ENCODE results near the gene SORCS2.

SORCS2 gene

DNA sequence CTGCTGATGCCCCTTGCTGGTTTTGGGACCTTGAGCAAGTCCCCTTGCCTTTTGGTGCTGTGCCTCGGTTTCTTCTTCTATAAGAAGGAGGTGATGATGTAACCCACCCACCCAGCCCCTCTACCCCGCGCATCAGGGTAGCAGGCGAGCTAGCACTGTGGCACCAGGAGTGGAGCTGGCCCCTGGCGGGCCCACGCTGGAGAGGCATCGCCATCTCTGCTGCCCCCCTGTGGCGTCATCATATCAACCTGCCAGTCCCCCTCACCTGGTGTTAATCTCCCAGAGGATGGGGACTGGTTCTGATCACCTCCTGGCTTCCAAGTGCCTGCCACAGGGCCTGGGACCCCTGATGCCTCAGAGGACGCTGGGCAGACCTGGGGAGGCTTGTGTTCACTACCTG, 6.3 kb upstream of the SORCS2 start:
- no peak for DNase-seq (ENCODE audit: low read depth)

- no peak for DNase-seq (ENCODE audit: low read depth)
These were observed 5.7 kb upstream of the SORCS2 start for GRCh38 chr4:7186516-7187167.

GRCh38 chr4:7187168-7187535, 5.2 kb upstream of the SORCS2 start:
- no peak for DNase-seq (ENCODE audit: low read depth)

DNA sequence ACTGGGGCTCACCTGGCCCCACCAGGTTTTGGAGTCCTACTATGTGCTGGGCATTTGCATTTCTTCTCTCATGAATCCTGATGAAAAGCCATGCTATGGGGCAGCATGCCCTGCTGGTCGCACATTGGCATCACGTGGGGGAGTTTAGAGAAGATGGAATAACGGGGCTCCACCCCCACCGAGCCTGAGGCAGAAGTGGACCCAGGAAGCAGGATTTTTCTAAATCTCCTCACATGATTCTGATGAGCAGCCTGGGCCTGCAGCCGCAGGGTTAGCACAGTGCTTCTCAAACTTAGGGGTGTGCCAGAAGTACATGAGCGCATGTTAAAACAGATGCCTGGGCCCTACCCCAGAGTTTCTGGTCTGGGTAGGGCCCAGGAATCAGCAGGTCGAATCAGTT, 4.6 kb upstream of the SORCS2 start:
- no peak for DNase-seq (ENCODE audit: low read depth)

GRCh38 chr4:7189066-7189465, 3.3 kb upstream of the SORCS2 start:
- no peak for DNase-seq (ENCODE audit: low read depth)

DNA sequence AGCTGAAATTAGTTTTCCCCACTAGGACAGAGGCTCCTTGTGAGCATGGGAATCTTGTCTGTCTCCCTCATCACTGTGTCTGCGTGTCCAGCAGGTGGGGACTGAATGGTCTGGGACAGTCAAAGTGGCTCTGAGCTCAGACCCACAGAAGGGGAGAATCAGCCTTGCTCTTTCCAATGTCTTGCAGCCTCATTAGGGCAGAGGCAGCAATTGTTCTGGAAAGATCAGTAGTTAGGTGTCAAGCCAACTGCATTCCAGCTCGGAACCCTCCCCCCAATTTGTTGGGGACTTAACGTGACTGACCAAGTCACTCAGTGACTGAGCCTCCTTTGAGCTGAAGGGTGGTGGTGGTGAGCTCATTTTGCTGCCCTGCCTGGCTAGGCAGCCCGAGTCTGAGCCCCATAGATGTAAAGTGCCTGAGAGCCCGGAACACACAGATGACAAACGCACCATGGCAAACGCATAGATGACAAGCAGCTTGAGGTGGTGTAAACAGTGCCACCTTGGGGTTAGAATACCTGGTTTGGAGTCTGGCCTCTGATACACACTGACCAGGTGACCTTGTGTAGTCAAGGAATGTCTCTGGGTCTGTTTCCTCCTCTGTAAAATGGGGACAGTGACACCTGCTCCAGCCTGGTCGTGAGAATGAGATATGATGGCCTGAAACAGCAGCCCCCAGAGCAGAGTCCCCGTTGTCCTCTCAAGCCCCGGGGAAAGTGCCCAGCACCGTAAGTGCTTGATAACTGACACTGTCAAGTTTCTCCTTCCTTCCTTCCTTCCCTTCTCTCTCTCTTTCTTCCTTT, 2.7 kb upstream of the SORCS2 start:
- DNase-seq (ENCODE audit: low read depth) = no peak

- no peak for DNase-seq (ENCODE audit: low read depth)
These were observed 2.1 kb upstream of the SORCS2 start for GRCh38 chr4:7190278-7190594.

GRCh38 chr4:7190691-7191545, 1.4 kb upstream of the SORCS2 start:
- DNase-seq (ENCODE audit: low read depth) = no peak

GRCh38 chr4:7191546-7192251, 639 bp upstream of the SORCS2 start:
- no peak for DNase-seq (ENCODE audit: low read depth)

DNA sequence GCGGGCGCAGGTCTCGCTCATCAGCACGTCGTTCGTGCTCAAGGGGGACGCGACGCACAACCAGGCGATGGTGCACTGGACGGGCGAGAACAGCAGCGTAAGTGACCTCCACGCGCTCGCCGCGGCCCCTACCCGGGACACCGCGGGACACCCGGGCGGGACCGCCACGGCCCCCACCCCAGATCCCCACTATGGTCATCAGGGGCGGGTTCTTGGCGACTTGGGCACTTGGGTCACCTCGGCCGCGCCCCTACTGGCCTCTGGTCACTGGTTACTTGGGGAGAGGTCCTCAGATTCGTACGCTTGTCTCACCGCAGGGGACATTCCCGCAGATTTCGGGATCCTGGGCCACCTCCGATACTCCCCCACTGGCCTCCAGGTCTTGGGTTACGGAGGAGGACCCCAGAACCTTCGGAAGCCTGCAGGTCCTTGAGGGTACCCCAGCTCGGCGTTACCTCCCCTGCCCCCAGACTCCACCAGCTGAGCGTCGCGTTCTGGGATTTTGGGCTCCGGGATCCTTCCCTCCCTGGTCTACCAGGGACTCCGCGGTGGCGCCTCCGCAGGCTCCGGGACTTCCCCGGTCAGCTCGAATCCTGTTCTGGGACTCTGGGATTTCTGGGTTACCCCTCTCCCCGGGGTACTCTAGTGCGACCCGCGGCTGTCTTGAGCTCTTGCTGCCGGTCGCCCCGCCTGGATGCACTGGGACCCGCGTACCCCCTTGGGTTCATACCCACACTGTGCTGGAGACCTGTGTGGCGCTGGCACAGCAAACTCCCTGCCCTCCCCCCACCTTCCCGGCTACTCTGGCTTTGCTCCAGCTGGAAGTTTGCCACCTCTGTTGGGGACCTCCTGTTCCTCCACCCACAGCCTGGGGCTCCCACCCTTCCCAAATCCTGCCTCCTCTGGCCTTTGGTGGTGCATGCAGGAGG, 956 bp downstream of the SORCS2 start:
- DNase-seq (ENCODE audit: low read depth) = no peak

- DNase-seq (ENCODE audit: low read depth) = no peak
These were observed 2.2 kb downstream of the SORCS2 start for GRCh38 chr4:7194251-7195140.

DNA sequence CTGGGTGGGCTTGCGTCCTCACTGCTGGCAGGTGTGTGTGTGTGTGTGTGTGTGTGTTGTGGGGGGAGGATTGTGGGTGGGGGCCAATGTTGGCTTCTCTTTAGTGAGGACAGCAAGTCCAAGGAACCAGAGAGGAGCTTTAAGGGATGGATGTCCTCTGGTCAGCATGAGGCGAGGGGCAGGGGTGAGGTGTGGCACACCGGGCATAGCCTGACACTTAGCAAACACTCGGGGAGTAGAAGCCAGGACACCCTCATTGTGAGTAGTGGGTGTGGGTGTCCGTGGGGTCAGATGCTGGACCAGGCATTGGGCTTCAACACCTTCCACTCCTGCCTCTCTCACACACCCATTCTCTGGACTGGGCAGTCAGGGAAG, 2.8 kb downstream of the SORCS2 start:
- no peak for DNase-seq (ENCODE audit: low read depth)

DNA sequence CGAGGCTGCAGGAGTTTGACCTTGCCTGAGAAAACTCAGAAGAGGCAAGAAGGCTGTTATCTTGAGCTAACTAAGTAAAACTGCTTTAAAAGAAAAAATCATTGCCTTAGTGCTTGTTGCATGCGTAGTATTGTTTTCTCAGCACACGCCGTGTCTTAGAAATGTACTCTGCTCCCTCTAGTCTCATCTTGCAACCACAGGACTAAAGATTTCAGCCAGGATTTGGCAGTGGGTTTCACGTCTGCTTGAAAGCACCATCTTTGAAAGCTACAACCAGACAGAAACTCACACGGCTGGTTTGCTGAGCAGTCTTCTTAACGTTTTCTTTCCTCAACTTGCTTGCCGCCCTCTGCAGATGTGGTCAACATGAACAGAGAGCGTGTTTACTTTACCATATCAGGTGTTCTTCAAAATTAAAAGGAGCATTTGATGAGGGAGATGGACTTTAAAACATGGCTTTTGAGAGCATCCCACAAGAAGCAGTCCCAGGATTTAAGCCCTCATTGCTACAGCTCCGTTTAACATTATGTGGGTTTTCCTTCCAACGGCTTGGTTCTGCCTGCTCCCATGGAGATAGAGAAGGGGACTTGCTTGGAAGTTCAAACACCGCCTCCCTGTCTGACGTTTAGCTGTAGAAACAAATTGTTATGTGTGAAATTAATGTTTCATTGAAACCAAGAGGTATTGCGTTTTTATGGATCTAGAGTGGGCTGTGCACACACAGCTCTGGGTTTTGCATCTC, 3.4 kb downstream of the SORCS2 start:
- DNase-seq (ENCODE audit: low read depth) = no peak

DNA sequence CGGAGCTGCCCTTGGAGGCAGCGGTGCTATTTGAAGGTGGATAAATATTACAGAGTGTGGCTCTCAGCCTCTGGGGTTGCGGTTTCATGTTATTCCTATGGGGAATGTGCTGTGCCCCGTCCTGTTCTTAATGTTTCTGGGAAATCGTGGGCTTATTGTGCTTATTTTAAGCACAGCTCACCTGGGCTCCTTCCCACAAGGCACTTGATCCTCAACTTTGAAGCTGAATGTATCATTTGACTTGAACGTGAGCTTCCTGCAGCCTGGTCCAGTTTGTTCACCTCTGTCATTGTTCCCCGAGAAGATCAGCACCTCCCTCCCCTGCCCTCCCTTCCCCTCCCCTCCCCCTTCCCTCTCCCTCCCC, 3.9 kb downstream of the SORCS2 start:
- no peak for DNase-seq (ENCODE audit: low read depth)

GRCh38 chr4:7196736-7197135, 4.4 kb downstream of the SORCS2 start:
- DNase-seq (ENCODE audit: low read depth) = no peak

DNA sequence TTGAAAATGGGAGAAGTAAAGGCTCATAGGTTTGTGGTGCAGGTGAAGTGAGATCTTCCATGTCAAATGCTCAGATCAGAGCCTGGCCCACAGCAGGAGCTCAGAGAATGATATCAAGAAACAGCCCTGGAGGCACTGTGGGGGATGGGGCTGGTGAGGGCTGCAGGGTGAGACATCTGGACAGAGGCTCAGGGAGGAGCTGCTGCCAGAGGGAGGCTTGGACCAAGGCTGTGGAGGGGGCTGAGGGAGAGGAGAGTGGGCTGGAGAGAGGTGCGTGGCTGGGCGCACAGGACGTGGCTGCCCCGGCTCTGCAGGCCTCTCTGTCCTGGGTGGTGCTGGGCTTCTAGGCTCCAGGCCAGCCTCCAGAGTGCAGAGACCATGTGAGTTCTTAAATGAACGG, 5.6 kb downstream of the SORCS2 start:
- no peak for DNase-seq (ENCODE audit: low read depth)

DNA sequence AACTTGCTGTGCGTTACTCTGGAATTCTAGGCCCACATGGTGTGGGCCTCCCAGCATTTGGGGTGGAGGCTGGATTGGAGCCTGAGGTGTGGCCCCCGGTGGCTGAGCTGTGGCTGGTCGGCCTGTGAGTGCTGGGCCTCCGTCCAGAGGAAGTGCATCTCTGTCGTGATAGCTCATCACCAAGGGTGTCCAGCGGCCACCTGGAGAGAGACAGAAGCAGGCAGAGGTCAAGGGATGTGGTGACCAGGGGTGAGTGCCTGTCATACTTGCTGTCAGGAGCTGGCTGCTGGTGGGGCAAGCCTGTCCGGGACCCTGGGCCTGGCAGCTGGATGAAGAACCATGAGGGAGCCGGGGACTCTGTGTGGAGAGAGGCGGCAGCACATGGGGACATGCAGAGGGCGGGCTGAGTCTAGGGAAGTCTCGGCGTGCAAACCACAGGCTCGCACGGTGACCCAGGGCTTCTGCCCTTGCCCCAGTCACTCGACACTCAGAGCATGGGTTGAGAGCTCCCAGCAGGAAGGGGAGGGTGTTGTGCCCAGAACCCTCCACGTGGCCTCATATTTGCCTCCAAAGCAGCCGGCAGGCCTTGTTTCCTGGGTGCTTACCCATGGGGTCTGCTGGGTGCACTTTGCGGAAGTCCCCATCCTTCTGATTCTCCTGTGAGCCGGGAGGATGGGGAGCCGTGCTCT, 6.2 kb downstream of the SORCS2 start:
- no peak for DNase-seq (ENCODE audit: low read depth)

DNA sequence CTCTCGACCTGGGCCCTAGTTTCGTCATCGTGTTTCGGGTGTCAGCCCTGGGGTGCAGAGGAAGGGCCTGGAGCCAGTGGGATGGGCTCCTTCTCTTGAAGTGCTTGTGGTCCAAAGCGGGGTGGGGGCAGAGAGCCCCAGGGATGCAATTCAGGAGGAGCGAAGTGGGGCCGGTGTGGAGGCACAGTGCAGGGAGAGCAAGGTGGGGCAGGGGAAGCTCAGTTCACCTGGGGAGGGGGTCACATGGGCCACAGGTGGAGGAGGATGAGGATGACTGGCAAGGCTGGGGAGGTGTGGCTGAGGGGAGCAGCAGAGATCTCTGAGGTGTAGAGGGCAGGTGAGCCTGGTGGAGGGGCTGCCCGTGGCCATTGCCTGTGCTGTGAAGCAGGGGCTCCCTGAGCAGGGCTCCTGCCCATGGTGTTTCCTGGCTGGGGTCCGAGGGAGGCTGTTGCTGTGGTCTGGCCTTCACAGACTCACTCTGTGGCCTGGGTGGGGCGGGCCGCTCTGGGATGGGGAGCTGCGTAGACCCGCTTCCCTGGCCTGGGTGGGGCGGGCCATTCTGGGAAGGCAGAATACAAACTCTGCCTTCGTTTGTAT, 6.9 kb downstream of the SORCS2 start:
- no peak for DNase-seq (ENCODE audit: low read depth)

Measured in activated T-helper 1 cell treated with Interleukin-2 at 50 U/mL for 16 hours (primary cell).